Colonic mucosa (tissue), 4 donors: Measurements from ENCODE around the gene LSM11. TPM values are rescaled to one million over a fixed set of nuclear protein-coding genes. Genes with fewer than 3 reads are reported as not detected.

ENCODE experiments used
- DNase-seq: peaks from one replicate; pipeline ENCODE4 v3.0.0-alpha.2; 2020
- H3K27ac ChIP-seq: fragments of 200-600 bp; one replicate; pipeline ENCODE4 v1.8.0; 2021
- H3K27me3 ChIP-seq: fragments of 200-600 bp; one replicate; pipeline ENCODE4 v1.8.0; 2021
- H3K36me3 ChIP-seq: fragments of 200-600 bp; one replicate; pipeline ENCODE4 v1.8.0; 2021
- H3K4me1 ChIP-seq: fragments of 200-600 bp; one replicate; pipeline ENCODE4 v1.8.0; 2021; ENCODE audit warnings: mild to moderate bottlenecking
- H3K4me3 ChIP-seq: fragments of 200-600 bp; one replicate; pipeline ENCODE4 v1.8.0; 2021
- H3K9ac ChIP-seq, 2 donors: one replicate each; pipeline ENCODE4 v1.7.0; 2013; ENCODE audit warnings: control low read depth in 2 of 2, low read depth in 2 of 2, low read length in 2 of 2
- H3K9me3 ChIP-seq: fragments of 200-600 bp; one replicate; pipeline ENCODE4 v1.8.0; 2021
- intact Hi-C: fragments of 100-400 bp; cut with DNase I; formaldehyde crosslinking; loops from one replicate; pipeline ENCODE4 v1.14.1; 2022
- total RNA-seq, 2 donors: library from RNA; stranded (reverse); fragmentation: NEBNext Ultra II Directional in 1 of 2; extraction: Animal tissue kit (Norgen Biotek cat#: 25700) in 1 of 2; gene quantifications; one replicate each; pipeline ENCODE4 v1.2.1, GENCODE V29; 2021
- TF ChIP-seq, protein P1 (sequence below): fragments of 200-600 bp; IDR thresholded peaks from one replicate; pipeline ENCODE4 v1.8.0; 2022; ENCODE audit warnings: antibody characterized with exemption, mild to moderate bottlenecking
- donor health status: healthy.
- donor health status: DM: no; HTN: no; CAD: no.
- donor health status: DM: no; HTN: no; CAD: no.

The LSM11 gene
- total RNA-seq, 2 donors from 2014 or later, result 5.1 to 6.6 TPM

DNA sequence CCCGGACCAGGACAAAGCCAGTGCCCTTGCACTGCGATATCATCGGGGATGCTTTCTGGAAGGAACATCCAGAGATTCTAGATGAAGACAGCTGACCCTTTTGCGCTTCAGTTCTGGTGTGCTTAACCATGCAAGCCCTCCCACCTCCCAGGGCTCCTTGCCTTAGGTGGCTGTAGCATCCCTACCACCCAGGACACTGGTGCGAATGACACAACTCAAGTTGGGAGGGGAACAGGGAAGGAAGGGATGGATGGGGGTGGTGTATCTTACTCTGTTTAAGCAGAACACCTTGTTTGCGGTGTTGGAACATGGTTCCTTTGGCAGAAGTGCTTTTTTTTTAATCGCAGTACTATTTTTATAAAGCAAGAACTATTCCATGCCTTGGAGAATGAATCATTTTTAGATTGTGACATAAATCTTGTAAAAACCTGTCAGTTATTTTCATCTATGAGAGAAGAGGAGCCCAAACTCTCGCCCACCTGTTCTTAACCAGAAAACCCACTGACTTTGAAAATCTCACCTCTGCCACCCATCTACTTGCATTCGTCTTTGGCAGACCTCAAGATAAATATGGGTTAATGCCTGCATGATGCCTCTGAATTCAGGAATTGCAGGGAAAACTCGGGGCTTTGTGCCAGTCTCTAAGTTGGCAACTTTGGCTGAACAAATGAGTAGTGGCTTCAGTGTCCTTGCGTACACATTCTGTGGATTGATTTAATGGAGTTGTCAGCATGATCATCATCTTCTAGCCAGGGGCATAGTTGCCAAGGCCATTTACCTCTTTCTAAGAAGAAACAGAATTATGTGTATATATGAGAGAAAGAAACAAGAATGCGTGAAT is 3.9 kb upstream of the LSM11 start:
- H3K9me3 ChIP-seq, result no peaks in the 10 kb centered on the region
- no peaks in the 10 kb centered on the region for H3K36me3 ChIP-seq
- H3K9ac ChIP-seq, result no peak overlapping the region
- no peak for DNase-seq
- intact Hi-C loops, result loop anchor here (5.0 to 10.0 kb wide), 4 partner anchors 72 to 592 kb away; no protein-coding TSS in a partner anchor
- H3K27me3 ChIP-seq, result no peaks in the 10 kb centered on the region
- TF ChIP-seq, protein P1, sequence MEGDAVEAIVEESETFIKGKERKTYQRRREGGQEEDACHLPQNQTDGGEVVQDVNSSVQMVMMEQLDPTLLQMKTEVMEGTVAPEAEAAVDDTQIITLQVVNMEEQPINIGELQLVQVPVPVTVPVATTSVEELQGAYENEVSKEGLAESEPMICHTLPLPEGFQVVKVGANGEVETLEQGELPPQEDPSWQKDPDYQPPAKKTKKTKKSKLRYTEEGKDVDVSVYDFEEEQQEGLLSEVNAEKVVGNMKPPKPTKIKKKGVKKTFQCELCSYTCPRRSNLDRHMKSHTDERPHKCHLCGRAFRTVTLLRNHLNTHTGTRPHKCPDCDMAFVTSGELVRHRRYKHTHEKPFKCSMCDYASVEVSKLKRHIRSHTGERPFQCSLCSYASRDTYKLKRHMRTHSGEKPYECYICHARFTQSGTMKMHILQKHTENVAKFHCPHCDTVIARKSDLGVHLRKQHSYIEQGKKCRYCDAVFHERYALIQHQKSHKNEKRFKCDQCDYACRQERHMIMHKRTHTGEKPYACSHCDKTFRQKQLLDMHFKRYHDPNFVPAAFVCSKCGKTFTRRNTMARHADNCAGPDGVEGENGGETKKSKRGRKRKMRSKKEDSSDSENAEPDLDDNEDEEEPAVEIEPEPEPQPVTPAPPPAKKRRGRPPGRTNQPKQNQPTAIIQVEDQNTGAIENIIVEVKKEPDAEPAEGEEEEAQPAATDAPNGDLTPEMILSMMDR, result no peak
- peaks cover 3% of the 10 kb centered on the region for H3K4me1 ChIP-seq
- no peak overlapping the region for H3K27ac ChIP-seq
- H3K4me3 ChIP-seq, result no peak overlapping the region

- no peak for DNase-seq
- intact Hi-C loops, result loop anchor here (5.0 to 10.0 kb wide), 3 partner anchors 73 to 415 kb away; no protein-coding TSS in a partner anchor
Observed at GRCh38 chr5:157740229-157740610, 3.3 kb upstream of the LSM11 start.

DNA sequence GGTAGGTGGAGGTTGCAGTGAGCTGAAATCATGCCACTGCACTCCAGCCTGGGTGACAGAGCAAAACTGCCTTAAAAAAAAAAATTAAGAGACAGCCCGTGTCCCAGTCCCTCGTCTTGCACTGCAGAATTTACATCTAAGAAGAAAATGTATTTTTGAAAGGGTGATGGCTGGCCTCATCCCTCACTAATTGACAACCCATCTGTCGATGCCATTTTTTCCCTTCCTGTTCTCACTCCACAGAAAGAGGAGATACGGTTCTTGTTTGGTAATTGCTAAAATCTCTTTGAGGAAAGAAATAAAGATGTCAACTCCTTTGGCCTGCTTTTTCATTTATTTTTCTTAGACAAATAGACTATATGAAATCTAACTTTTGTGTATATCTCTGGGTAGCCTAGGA is 2.4 kb upstream of the LSM11 start:
- no peaks in the 10 kb centered on the region for H3K36me3 ChIP-seq
- intact Hi-C loops, result loop anchor here (5.0 to 10.0 kb wide), 3 partner anchors 74 to 416 kb away; no protein-coding TSS in a partner anchor
- H3K4me3 ChIP-seq, result no peak overlapping the region
- TF ChIP-seq, protein P1, result no peak
- no peaks in the 10 kb centered on the region for H3K9me3 ChIP-seq
- H3K27me3 ChIP-seq, result no peaks in the 10 kb centered on the region
- H3K27ac ChIP-seq, result no peak overlapping the region
- DNase-seq, result no peak
- no peak overlapping the region for H3K9ac ChIP-seq
- H3K4me1 ChIP-seq, result peaks cover 5% of the 10 kb centered on the region

More at GRCh38 chr5:157740229-157740610, 3.3 kb upstream of the LSM11 start:
- no peaks in the 10 kb centered on the region for H3K9me3 ChIP-seq
- H3K4me3 ChIP-seq, result no peak overlapping the region
- H3K27me3 ChIP-seq, result no peaks in the 10 kb centered on the region
- H3K4me1 ChIP-seq, result peaks cover 5% of the 10 kb centered on the region
- H3K36me3 ChIP-seq, result no peaks in the 10 kb centered on the region
- no peak overlapping the region for H3K9ac ChIP-seq
- no peak overlapping the region for H3K27ac ChIP-seq
- TF ChIP-seq, protein P1, result peak; percentile 34

GRCh38 chr5:157744051-157745011 is 819 bp downstream of the LSM11 start:
- Histone ChIP-seq H3K4me1 (peaks cover 5% of the 10 kb centered on the region), H3K36me3 (no peaks in the 10 kb centered on the region), H3K27me3 (no peaks in the 10 kb centered on the region), H3K9ac (peak overlapping the region; percentile 78 to 90), H3K9me3 (no peaks in the 10 kb centered on the region), H3K4me3 (peak overlapping the region; percentile 77), H3K27ac (no peak overlapping the region)
- intact Hi-C loops, result loop anchor here (5.0 to 10.0 kb wide), 3 partner anchors 77 to 420 kb away; no protein-coding TSS in a partner anchor
- TF ChIP-seq, protein P1, result no peak
- no peak for DNase-seq

- Histone ChIP-seq H3K9me3 (no peaks in the 10 kb centered on the region), H3K27ac (no peak overlapping the region), H3K4me1 (peaks cover 5% of the 10 kb centered on the region), H3K27me3 (no peaks in the 10 kb centered on the region), H3K4me3 (peak overlapping the region; percentile 77), H3K36me3 (no peaks in the 10 kb centered on the region), H3K9ac (no peak overlapping the region)
- no peak for DNase-seq
- intact Hi-C loops, result loop anchor here (10.0 kb wide), 2 partner anchors 380 to 420 kb away; no protein-coding TSS in a partner anchor
- TF ChIP-seq, protein P1, result no peak
Observed at GRCh38 chr5:157745041-157745456, 1.5 kb downstream of the LSM11 start.
